SK-N-SH (cell line): Measurements from ENCODE around the gene CLN3. TPM values are rescaled to one million over a fixed set of nuclear protein-coding genes. Genes with fewer than 3 reads are reported as not detected.
"Not testable (repeated sequence)": the region's sequence is repeated elsewhere in the genome, so short reads cannot be mapped to it uniquely, and the experiment has no call there.

Experiments used
- CTCF ChIA-PET: fragments of 300-600, 350-600 bp; formaldehyde crosslinking; extraction: SDS; loops from one replicate; lab custom pipeline; 2021; lab: Yijun Ruan, JAX
- POLR2A ChIA-PET: fragments of 350-600 bp; sonication (Branson Sonifier 250); formaldehyde crosslinking; extraction: SDS; loops from one replicate; lab custom pipeline; 2020; ENCODE audit warnings: antibody characterized with exemption, inconsistent platforms; lab: Yijun Ruan, JAX
- DNase-seq: peaks from one replicate; pipeline ENCODE4 v3.0.0; 2012
- H2AFZ ChIP-seq: fragments of 200-600 bp; sonication (generic); 2 replicates; pipeline ENCODE4 v1.8.1; 2016; ENCODE audit warnings: antibody characterized with exemption, mild to moderate bottlenecking, low read depth
- H3F3A ChIP-seq: fragments of 200-600 bp; sonication (generic); replicated peaks from 2 replicates; pipeline ENCODE3; 2016; ENCODE audit warnings: antibody characterized with exemption, mild to moderate bottlenecking; ENCODE audit not compliant: insufficient read depth
- H3K27ac ChIP-seq, 2 experiments: fragments of 200-500 bp in 1 of 2; fragments of 200-600 bp in 1 of 2; sonication (Bioruptor generic) in 1 of 2; sonication (generic), shearing (Covaris generic) in 1 of 2; 2 replicates each; pipeline versions ENCODE4 v1.5.1 to v1.6.1; 2014 to 2016; ENCODE audit warnings: low read depth in 2 of 2, inconsistent platforms in 1 of 2, low read length in 1 of 2, mild to moderate bottlenecking in 1 of 2, mixed read lengths in 1 of 2
- H3K27me3 ChIP-seq: fragments of 200-600 bp; sonication (generic), shearing (Covaris generic); 2 replicates; pipeline ENCODE4 v1.6.1; 2016; ENCODE audit warnings: mixed run types; ENCODE audit not compliant: insufficient read depth
- H3K36me3 ChIP-seq, 2 experiments: fragments of 200-500 bp in 1 of 2; fragments of 200-600 bp in 1 of 2; sonication (Bioruptor generic) in 1 of 2; sonication (generic) in 1 of 2; replicated peaks in 1 of 2; 2 replicates each; pipeline versions ENCODE3 to v1.5.1; 2014 to 2016; ENCODE audit warnings: low read length in 1 of 2, mild to moderate bottlenecking in 1 of 2; ENCODE audit not compliant: insufficient read depth in 2 of 2, control insufficient read depth in 1 of 2
- H3K4me1 ChIP-seq, 2 experiments: fragments of 200-500 bp in 1 of 2; fragments of 200-600 bp in 1 of 2; sonication (Bioruptor generic) in 1 of 2; sonication (generic), shearing (Covaris generic) in 1 of 2; 2 replicates each; pipeline versions ENCODE4 v1.5.1 to v1.6.1; 2014 to 2016; ENCODE audit warnings: low read depth in 1 of 2, low read length in 1 of 2, mixed run types in 1 of 2; ENCODE audit not compliant: insufficient read depth in 2 of 2, control insufficient read depth in 1 of 2
- H3K4me2 ChIP-seq: fragments of 200-600 bp; sonication (generic), shearing (Covaris generic); 2 replicates; pipeline ENCODE4 v1.6.1; 2017; ENCODE audit warnings: mixed run types
- H3K4me3 ChIP-seq, 2 experiments: fragments of 200-500 bp in 1 of 2; fragments of 200-600 bp in 1 of 2; sonication (Bioruptor generic) in 1 of 2; sonication (generic), shearing (Covaris generic) in 1 of 2; 2 replicates each; pipeline versions ENCODE4 v1.5.1 to v1.8.1; 2014 to 2016; ENCODE audit warnings: low read depth in 2 of 2, inconsistent platforms in 1 of 2, low read length in 1 of 2, mild to moderate bottlenecking in 1 of 2, mixed read lengths in 1 of 2, moderate library complexity in 1 of 2
- H3K79me2 ChIP-seq: fragments of 200-600 bp; sonication (generic); 2 replicates; pipeline ENCODE4 v1.8.1; 2017; ENCODE audit warnings: mild to moderate bottlenecking; ENCODE audit not compliant: insufficient read depth
- H3K9ac ChIP-seq: fragments of 200-600 bp; sonication (generic); 2 replicates; pipeline ENCODE4 v1.6.1; 2017; ENCODE audit warnings: mixed run types
- H3K9me2 ChIP-seq: fragments of 200-600 bp; sonication (generic); 2 replicates; pipeline ENCODE4 v1.6.1; 2017; ENCODE audit warnings: mixed run types
- H3K9me3 ChIP-seq: fragments of 200-600 bp; sonication (generic); 2 replicates; pipeline ENCODE4 v1.6.1; 2017; ENCODE audit warnings: mixed run types, mild to moderate bottlenecking, moderate library complexity
- H4K20me1 ChIP-seq: fragments of 200-600 bp; sonication (generic); 2 replicates; pipeline ENCODE4 v1.6.1; 2017; ENCODE audit warnings: mild to moderate bottlenecking, mixed run types; ENCODE audit not compliant: insufficient read depth
- GABPA ChIP-seq: IDR thresholded peaks from 2 replicates; pipeline ENCODE4 v1.4.0; 2012; ENCODE audit warnings: low read depth, mild to moderate bottlenecking
- GATA2 ChIP-seq: sonication (generic); formaldehyde crosslinking; IDR thresholded peaks from 2 replicates; pipeline ENCODE4 v1.5.0; 2020; ENCODE audit warnings: mild to moderate bottlenecking, missing genetic modification reagents
- MXI1 ChIP-seq: IDR thresholded peaks from 2 replicates; pipeline ENCODE4 v1.6.1; 2012; ENCODE audit warnings: mild to moderate bottlenecking, low read depth, low read length, improper control_type of control experiment
- NFIC ChIP-seq: IDR thresholded peaks from 2 replicates; pipeline ENCODE4 v1.4.0; 2012; ENCODE audit warnings: borderline replicate concordance
- RAD21 ChIP-seq: IDR thresholded peaks from 2 replicates; pipeline ENCODE4 v1.6.1; 2012; ENCODE audit warnings: mild to moderate bottlenecking, low read length
- REST ChIP-seq: IDR thresholded peaks from 2 replicates; pipeline ENCODE4 v1.6.1; 2012; ENCODE audit warnings: mild to moderate bottlenecking, low read depth, low read length, moderate library complexity
- TAF1 ChIP-seq: IDR thresholded peaks from 2 replicates; pipeline ENCODE4 v1.6.1; 2012; ENCODE audit warnings: low read depth, mild to moderate bottlenecking, low read length, moderate library complexity, borderline replicate concordance
- TEAD4 ChIP-seq: IDR thresholded peaks from 2 replicates; pipeline ENCODE4 v1.4.0; 2012; ENCODE audit warnings: mild to moderate bottlenecking, borderline replicate concordance; ENCODE audit not compliant: insufficient read depth
- WGBS: methylation state at CpG from one replicate; pipeline ENCODE4 v1.1.6; 2017; ENCODE audit warnings: low lambda C conversion rate; 5-methylcytosine and 5-hydroxymethylcytosine counted together
- polyA plus RNA-seq, 3 experiments: library from polyadenylated mRNA; depleted of rRNA; stranded (reverse); fragments of >200 nt; gene quantifications; 2 replicates each; pipeline ENCODE4 v1.2.3, GENCODE V29; 2012

CLN3 gene
- polyA plus RNA-seq, 1 of the 3 experiments (the other 2 are of a cell fraction): 18.5 TPM

GRCh38 chr16:28501258-28502232 is 9.7 kb upstream of the CLN3 start:
- Histone ChIP-seq H3F3A (no peaks in the 10 kb centered on the region), H2AFZ (no peak overlapping the region), H3K9me3 (no peaks in the 10 kb centered on the region), H3K36me3 (no peaks in the 10 kb centered on the region), H3K9me2 (no peaks in the 10 kb centered on the region), H3K4me1 (no peaks in the 10 kb centered on the region), H3K79me2 (no peaks in the 10 kb centered on the region), H3K27ac (no peak overlapping the region), H4K20me1 (no peaks in the 10 kb centered on the region), H3K27me3 (no peaks in the 10 kb centered on the region), H3K9ac (no peak overlapping the region), H3K4me2 (no peak overlapping the region), H3K4me3 (no peak overlapping the region)
- ChIA-PET CTCF (no interaction called here), POLR2A (interaction anchor here (1.5 kb wide), 1 partner anchor 9 kb away, joined by 3 read pairs; the partner anchor contains the start of gene CLN3)
- no peak for DNase-seq
- TF ChIP-seq TAF1: no peak
- no peak for TF ChIP-seq GATA2 (CRISPR knock-in tag)
- no peak for TF ChIP-seq GABPA
- TF ChIP-seq RAD21: no peak
- TF ChIP-seq NFIC: no peak
- no peak for TF ChIP-seq MXI1
- TF ChIP-seq REST: no peak
- TF ChIP-seq TEAD4: no peak
- 75% methylated on average over 15 of the region's 19 CpGs for WGBS

- POLR2A ChIA-PET, H3F3A ChIP-seq, H3K9ac ChIP-seq, H2AFZ ChIP-seq, H3K9me2 ChIP-seq, H3K79me2 ChIP-seq, H3K4me2 ChIP-seq, H3K27me3 ChIP-seq, H3K4me1 ChIP-seq, H3K36me3 ChIP-seq, H3K9me3 ChIP-seq, DNase-seq, H3K4me3 ChIP-seq, H4K20me1 ChIP-seq, H3K27ac ChIP-seq, CTCF ChIA-PET: not testable (repeated sequence)
- 83% methylated on average over 18 of the region's 18 CpGs for WGBS
Observed at GRCh38 chr16:28500476-28501180, 8.8 kb upstream of the CLN3 start.
